Measurements from ENCODE around the gene P2RX3.

Gene P2RX3

GRCh38 chr11:57310091-57310490 is 28.1 kb upstream of the P2RX3 start:
- no peak for DNase-seq

- DNase-seq = no peak
Measured at GRCh38 chr11:57310630-57311086, 27.5 kb upstream of the P2RX3 start.

DNA sequence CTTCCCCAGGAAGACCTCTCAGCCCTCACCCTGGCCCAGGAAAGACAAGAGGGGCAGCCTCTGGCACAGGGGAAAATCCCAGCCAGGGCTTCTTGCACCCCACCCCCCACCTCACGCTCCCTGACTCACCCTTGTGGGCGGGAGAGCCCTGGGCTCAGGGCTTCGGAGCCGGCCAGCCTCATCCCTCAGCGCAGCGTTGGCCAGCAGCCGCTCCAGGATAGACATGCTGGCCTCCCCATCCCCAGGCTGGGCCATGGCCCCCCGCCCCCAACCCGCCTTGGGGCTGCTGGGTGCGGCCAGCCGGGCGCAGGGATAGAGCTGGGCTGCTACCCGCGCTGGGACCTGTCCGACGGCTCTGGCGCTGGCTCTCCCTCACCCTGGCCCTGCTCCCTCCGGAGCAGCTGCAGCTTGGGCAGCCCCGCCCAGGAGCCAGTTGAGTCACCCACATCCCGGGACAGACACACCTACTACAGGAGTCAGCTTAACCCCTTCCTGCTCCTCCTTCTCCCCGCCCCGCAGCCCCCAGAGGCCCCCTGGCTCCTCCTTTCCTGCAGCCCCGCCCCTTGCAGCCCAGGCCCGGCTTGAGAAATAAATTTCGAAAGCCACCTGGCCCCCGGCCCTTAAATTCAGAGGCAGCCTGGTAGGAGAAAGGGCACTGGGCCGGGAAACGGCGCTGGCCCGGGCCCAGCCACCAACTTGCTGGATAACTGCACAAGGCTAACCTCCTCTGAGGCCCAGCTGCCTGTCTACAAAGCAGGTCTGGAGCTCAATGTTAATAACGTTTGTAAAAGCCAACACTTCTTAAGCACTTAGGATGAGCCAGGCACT is 26.8 kb upstream of the P2RX3 start:
- peak; percentile 84 for DNase-seq

GRCh38 chr11:57312511-57313021 is 25.6 kb upstream of the P2RX3 start:
- DNase-seq = no peak

GRCh38 chr11:57313071-57313787 is 24.9 kb upstream of the P2RX3 start:
- no peak for DNase-seq

- no peak for DNase-seq
Measured at GRCh38 chr11:57313788-57314135, 24.4 kb upstream of the P2RX3 start.

GRCh38 chr11:57314221-57314973 is 23.8 kb upstream of the P2RX3 start:
- no peak for DNase-seq

DNA sequence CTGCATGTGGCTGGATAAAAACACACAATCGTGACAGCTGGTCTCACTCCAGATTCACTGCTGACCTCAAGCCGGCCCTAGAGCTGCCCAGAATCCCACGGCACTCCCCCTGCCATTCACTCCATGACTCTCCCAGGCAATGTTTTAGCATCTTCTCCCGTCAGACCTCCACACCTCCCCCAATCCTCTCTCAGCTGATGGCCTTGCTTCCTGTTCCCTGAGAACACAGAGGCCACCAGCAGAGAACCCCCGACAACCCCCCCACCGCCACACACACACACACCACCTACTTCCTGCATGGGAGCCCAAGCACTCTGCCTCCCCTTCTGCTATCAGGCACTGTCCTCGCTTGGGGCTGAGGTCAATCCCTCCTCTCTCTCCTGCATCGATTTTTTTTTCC is 22.7 kb upstream of the P2RX3 start:
- DNase-seq = no peak

DNA sequence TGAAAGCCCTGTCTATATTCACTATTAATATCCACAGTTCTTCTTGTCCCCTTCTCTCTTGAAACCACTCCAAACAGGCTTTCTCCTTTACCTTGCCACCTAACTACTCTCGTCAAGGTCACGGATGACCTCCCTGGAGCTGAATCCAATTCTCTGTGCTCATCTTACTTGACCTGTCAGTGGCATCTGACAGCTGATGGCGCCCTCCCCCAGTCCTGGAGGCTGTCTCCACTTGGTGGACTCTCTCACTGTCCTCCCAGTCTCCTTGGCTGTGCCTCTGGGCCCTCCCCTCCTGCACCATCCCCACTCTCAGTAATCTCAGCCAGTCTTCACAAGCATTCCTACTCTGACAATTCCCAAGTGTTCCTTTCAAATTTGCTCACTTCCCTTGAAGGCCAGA is 22.1 kb upstream of the P2RX3 start:
- DNase-seq = no peak

GRCh38 chr11:57318178-57318577 is 20.0 kb upstream of the P2RX3 start:
- no peak for DNase-seq

GRCh38 chr11:57320067-57320718 is 18.0 kb upstream of the P2RX3 start:
- no peak for DNase-seq

- DNase-seq = no peak
Measured at GRCh38 chr11:57320719-57321387, 17.3 kb upstream of the P2RX3 start.

GRCh38 chr11:57321388-57322255 is 16.5 kb upstream of the P2RX3 start:
- no peak for DNase-seq

DNA sequence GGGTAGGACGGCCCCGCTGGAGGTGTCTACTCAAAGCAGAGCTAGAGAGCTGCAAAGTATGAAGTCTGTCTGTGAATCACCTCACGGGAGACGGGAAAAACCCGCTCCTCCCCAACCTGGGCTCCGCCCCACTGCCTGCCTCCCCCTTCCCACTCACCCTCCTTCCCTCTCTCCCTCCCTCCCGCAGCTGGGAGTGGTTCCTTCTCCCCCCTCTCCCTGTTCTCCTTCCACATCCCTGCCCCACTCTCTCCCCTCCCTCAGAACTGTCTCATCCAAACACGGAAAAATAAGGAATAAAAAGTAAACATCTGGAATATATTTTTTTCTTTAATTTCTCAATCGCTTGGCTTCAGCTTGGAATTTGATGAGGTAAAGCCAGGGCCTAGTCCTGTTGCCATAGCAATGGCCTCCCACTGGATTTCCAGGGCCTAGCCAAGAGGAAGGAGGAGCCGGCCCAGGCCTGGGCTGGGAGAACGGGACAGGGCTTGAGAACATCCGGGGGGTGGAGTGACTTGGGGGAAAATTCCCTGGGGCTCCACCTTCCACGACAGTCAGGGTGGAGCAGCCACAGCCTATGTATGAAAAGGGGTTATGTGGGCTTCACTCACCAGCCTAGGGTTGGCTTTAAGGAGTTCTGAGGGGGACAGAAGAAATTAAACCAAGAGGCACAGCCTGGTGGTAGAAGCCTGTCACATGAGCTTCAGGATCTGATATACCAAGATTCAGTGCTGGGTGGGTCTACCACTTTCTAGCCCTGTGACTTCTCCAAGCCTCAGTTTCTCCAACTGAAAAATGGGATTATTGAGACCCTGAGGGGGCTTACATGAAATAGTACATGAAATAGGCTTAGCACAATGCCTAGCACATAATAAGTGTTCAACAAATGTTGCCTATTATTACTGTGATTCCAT is 15.6 kb upstream of the P2RX3 start:
- no peak for DNase-seq

DNA sequence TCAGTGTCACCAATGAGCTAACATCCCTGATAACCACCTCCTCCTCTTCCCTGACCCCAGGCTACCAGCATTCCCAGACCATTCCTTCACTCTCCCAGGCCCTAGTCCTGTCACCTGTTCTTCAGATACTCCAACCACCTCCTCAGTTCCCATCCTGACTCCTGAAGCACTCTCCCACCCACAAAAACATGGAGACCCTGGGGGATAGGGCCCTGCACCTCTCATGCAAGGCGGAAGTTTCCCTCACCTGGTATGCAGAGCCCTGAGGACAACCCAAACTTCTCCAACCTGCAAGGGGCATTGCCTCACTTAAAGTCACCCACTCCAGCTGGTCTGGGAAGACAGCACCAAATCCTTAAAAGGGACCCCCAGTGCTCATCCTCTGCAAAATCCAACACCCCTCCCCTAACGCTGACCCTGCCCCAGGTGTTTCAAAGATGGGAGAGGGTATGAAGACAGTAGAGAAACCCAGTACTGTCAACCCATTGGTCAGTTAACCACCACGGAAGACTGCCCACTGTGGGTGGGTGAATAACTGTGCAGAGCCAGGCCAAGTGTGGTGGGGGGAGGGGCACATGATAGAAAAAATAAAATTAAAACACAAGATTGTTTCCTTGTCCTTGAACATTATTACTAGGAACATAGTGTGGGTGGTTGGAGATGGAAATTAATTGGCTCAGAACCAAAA is 14.8 kb upstream of the P2RX3 start:
- DNase-seq = no peak

DNA sequence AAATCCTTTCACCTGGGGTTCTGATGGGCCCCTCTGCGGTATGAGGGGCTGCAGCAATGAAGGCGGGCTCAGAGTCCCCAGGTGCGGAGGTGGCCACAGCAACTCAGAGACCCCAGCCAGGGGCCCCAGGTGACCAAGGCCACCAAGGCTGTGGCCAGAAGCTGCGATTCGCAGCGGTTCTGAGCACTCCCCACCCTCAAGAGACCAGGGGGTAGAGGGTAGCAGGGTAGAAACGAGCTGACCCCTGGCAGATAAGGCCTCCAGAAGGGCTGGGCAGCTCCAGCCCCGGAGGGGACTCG is 14.3 kb upstream of the P2RX3 start:
- DNase-seq = no peak

GRCh38 chr11:57324154-57324885 is 13.8 kb upstream of the P2RX3 start:
- DNase-seq = no peak

GRCh38 chr11:57324886-57325734 is 13.0 kb upstream of the P2RX3 start, which contains the start of gene TNKS1BP1:
Gene TNKS1BP1, minus strand, starts transcription at chr11:57324952. Its CDS starts 3,067 bp downstream, at chr11:57321885.
- peak; percentile 95 for DNase-seq
